Stimulated activated CD4-positive, alpha-beta T cell treated with anti-CD3 and anti-CD28 coated beads, TNF-alpha, amount 100 ng/mL, for 1 hour (primary cell): ENCODE results near the gene USP51.
A peak's percentile ranks its signal among the peaks of the same experiment; 100 is the strongest.
"Not testable (repeated sequence)": the region's sequence is repeated elsewhere in the genome, so short reads cannot be mapped to it uniquely, and the experiment has no call there.

Source experiments
- DNase-seq, 3 donors: peaks; one replicate each; pipeline ENCODE4 v3.0.0-alpha.2; 2020; ENCODE audit warnings: low read depth in 3 of 3, low spot score in 1 of 3

USP51 gene

GRCh38 chrX:55465791-55466190 is 23.9 kb downstream of the USP51 start:
- DNase-seq, result not testable (repeated sequence)

- DNase-seq, result not testable (repeated sequence)
Measured at GRCh38 chrX:55465108-55465507, 24.5 kb downstream of the USP51 start.

GRCh38 chrX:55464050-55464449 is 25.6 kb downstream of the USP51 start:
- DNase-seq, result not testable (repeated sequence)

- not testable (repeated sequence) for DNase-seq
Measured at GRCh38 chrX:55459926-55460325, 29.7 kb downstream of the USP51 start.

- not testable (repeated sequence) for DNase-seq
Measured at GRCh38 chrX:55459426-55459825, 30.2 kb downstream of the USP51 start.

GRCh38 chrX:55455708-55456107 is 33.9 kb downstream of the USP51 start:
- not testable (repeated sequence) for DNase-seq

- DNase-seq, result no peak
Measured at GRCh38 chrX:55452833-55453124, 36.9 kb downstream of the USP51 start.

GRCh38 chrX:55451990-55452832 is 37.4 kb downstream of the USP51 start, which contains the start of gene MAGEH1:
TSS of gene MAGEH1 (plus strand) at chrX:55452127. CDS start at chrX:55452375, 248 bp downstream.
- DNase-seq, result peak; percentile 40 to 53 (median 41)

- DNase-seq, result no peak
Measured at GRCh38 chrX:55451626-55451989, 38.0 kb downstream of the USP51 start.

- no peak for DNase-seq
Measured at GRCh38 chrX:55451141-55451540, 38.5 kb downstream of the USP51 start.

GRCh38 chrX:55450259-55450658 is 39.4 kb downstream of the USP51 start:
- no peak for DNase-seq

GRCh38 chrX:55443468-55443867 is 46.2 kb downstream of the USP51 start:
- not testable (repeated sequence) for DNase-seq
